Non-pigmented ciliary epithelial cell (primary cell): Measurements from ENCODE around the gene PATZ1.
"Not testable (repeated sequence)": the region's sequence is repeated elsewhere in the genome, so short reads cannot be mapped to it uniquely, and the experiment has no call there.

Experiments
- DNase-seq: peaks from one replicate; pipeline ENCODE4 v3.0.0-alpha.2; 2010; ENCODE audit warnings: low read depth

Gene PATZ1

DNA sequence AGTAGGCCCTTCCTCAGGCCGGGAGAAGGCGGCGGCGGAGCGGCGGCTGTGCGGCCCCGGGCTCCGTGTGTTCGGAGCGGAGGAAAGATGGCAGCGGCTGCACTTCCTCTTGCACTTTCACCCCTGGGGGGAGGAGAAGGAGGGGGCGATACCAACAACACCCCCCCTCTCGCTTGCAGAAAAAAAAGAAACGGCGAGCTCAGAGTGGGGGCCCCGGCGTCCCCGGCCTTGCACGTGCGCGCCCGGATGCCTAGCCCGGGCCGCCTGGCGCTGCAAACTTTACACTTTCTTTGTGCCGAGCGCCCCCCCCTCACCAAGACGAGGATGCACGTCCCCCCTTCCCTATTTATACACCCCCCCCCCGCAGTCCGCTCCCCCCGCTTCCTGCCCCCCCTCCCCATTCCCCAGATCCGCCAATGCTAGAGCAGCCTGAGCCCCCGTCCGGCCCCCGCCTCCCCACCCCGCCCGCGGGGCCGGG, at the start of gene PATZ1:
Gene PATZ1, minus strand, starts transcription at position 92 of the 478 bp plus-strand sequence. CDS start 744 bp downstream, outside the sequence.
- DNase-seq = no peak

- DNase-seq = no peak
Observed at GRCh38 chr22:31394326-31394725, 48.2 kb upstream of the PATZ1 start.

GRCh38 chr22:31393893-31394292, 47.7 kb upstream of the PATZ1 start:
- DNase-seq = no peak

GRCh38 chr22:31378651-31379050, 32.5 kb upstream of the PATZ1 start:
- DNase-seq = not testable (repeated sequence)

GRCh38 chr22:31378123-31378522, 32.0 kb upstream of the PATZ1 start:
- no peak for DNase-seq

- no peak for DNase-seq
Observed at GRCh38 chr22:31377612-31378011, 31.5 kb upstream of the PATZ1 start.

GRCh38 chr22:31367426-31367825, 21.3 kb upstream of the PATZ1 start:
- DNase-seq = no peak

DNA sequence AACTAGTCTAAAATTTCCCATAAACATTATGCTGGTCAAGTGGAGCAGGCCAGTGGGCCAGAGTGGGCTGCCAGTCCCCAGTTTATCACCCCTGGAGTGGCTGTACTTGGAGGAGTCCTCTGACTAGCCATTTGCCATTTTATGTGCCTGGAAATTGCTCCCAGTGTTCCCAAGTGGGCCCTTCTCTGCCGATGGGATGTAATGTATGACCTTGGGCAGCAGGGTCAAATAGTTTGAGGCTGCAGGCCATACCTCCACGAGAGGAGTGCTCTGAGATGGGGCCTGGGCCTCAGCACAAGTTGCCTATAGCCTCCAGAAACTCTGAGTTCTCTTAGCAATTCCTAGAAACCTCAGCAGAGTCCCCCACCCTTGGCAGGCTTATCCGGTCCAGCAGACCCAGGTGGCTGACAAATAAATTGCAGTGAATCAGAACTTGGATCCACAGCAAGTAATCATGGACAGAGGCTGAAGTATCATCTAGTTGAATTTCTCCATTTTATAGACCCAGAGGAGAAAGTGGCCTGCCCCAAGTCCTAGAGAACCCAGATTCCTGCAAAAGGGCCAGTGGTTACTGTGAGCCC, 17.8 kb upstream of the PATZ1 start:
- DNase-seq = no peak

- no peak for DNase-seq
Observed at GRCh38 chr22:31361743-31362142, 15.6 kb upstream of the PATZ1 start.

GRCh38 chr22:31360029-31360428, 13.9 kb upstream of the PATZ1 start:
- no peak for DNase-seq

- DNase-seq = no peak
Observed at GRCh38 chr22:31354515-31354914, 8.4 kb upstream of the PATZ1 start.

DNA sequence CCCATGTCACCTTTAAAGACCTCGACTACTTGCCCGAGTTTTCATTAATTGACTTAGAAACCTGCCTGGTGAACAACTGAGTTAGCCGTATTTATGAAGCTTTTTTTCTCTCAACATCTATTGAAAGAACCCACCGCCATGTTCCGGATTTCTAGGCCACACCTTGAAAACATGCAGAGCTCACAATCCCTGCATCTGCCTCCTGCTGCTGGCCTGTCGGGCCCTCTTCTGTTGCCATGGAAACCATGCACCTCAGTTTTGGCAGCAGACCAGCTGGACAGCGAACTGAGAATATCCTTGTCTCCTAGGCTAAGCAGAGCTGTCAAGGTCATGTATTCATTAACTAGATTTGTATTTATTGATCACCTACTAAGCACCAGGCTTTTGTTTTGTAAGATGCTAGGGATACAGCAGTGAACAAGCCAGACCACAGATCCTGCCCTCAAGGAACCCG, 4.3 kb upstream of the PATZ1 start:
- DNase-seq = no peak

GRCh38 chr22:31349960-31350359, 3.8 kb upstream of the PATZ1 start:
- no peak for DNase-seq

GRCh38 chr22:31348766-31349165, 2.6 kb upstream of the PATZ1 start:
- no peak for DNase-seq

- not testable (repeated sequence) for DNase-seq
Observed at GRCh38 chr22:31348009-31348337, 1.8 kb upstream of the PATZ1 start.

DNA sequence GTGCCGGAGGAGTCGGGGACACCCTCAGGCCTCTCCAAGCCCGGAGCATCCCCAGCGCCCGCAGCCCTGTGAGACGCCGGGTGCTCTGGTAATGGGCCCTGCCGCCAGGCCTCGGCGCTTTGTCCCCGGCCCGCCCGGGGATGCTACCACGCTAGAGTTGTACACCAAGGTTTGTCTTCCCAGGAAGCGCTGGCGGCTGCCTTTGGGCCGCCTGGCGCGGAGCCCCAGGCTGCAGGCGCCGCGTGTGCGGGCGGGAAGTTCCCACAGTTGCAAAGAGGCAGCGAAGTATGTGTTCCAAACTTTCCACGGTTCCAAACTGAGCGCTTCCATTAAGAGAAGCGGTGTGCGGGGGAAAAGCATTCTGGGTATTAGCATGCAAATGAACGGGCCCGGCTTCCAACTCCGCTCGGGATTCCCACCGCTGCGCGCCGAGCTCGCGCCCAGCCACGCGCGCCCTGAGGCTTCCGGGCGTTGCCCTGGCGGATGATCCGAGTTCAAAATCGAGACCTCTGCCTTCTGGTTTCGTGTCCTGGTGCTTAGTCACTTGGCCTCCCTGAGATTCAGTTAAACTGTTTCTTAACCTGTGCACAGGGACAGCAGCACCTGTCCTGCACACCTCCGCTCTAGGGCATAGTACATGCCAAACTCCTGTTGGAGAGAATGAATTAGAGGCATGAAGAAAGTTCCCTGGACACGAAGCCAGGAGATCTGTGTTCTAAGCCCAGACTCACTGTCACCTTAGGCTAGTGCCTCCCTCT, 1.3 kb upstream of the PATZ1 start:
- DNase-seq = no peak

DNA sequence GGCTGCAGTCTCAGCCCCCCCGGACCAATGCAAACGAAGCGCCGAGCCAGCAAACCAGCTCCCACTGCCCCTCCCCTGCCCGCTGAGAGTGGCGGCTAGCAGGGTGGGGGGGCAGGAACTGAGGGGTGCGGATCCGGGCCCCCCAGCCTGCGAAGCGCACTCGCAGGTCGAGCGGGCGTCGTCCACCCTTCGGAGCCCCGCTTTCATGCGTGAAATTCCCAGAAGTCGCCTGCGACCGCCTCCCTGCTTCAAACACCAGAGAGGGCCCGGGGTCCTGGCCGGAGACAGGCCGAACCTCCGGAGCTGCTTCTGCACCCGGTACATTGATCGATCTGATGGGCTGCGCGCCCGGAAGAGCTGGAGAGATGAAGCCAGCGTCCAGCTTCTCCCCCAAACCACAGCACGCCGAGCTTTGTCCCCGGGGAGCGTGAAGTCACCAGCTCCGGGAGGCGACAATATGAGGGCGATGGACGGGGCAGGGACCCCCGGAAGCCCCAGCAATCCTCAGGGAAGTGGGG, 646 bp upstream of the PATZ1 start:
- no peak for DNase-seq

- DNase-seq = no peak
Observed at GRCh38 chr22:31345331-31346254, 553 bp downstream of the PATZ1 start.

GRCh38 chr22:31344578-31345330, 1.4 kb downstream of the PATZ1 start:
- no peak for DNase-seq

- no peak for DNase-seq
Observed at GRCh38 chr22:31344256-31344577, 1.9 kb downstream of the PATZ1 start.

- no peak for DNase-seq
Observed at GRCh38 chr22:31343235-31344191, 2.6 kb downstream of the PATZ1 start.
